ENCODE results near the gene GOLIM4.
"Not testable (repeated sequence)": the region's sequence is repeated elsewhere in the genome, so short reads cannot be mapped to it uniquely, and the experiment has no call there.

Gene GOLIM4, protein sequence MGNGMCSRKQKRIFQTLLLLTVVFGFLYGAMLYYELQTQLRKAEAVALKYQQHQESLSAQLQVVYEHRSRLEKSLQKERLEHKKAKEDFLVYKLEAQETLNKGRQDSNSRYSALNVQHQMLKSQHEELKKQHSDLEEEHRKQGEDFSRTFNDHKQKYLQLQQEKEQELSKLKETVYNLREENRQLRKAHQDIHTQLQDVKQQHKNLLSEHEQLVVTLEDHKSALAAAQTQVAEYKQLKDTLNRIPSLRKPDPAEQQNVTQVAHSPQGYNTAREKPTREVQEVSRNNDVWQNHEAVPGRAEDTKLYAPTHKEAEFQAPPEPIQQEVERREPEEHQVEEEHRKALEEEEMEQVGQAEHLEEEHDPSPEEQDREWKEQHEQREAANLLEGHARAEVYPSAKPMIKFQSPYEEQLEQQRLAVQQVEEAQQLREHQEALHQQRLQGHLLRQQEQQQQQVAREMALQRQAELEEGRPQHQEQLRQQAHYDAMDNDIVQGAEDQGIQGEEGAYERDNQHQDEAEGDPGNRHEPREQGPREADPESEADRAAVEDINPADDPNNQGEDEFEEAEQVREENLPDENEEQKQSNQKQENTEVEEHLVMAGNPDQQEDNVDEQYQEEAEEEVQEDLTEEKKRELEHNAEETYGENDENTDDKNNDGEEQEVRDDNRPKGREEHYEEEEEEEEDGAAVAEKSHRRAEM

DNA sequence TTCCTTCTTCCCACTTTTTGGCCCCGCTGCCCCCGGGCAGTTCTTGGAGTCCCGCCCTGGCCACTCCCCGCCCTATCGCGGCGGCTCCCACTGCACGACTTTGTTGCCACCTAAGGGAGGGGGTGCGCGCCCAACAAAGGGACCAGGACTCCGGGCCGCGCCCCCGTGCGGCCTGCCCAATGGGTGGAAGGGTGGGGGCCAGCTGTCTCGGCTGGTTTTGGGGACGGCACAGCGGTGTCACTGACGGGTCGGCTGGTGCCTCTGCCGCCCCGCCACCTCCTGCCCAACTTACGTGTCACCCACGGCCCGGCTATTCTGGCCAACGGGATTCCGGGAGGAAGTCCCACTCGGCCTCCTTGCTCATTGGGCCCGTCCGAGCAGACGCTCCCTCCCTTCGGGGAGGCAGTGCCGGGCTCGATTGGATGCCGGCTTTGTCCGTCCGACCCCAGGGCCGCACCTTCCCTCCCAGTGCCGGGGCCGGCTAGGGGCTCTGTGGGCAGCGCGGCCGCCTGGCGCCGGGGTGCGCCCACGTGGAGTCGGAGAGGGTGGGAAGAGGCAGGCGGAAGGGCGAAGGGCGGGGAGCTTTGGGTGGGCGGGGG, at the start of gene GOLIM4:
Gene GOLIM4, minus strand, starts transcription at position 314 of the 599 bp plus-strand sequence. CDS start 639 bp downstream, outside the sequence.
- peak in 1 of 2 donors; percentile 50 for DNase-seq (ENCODE audit: low read depth in 2 of 2)

DNA sequence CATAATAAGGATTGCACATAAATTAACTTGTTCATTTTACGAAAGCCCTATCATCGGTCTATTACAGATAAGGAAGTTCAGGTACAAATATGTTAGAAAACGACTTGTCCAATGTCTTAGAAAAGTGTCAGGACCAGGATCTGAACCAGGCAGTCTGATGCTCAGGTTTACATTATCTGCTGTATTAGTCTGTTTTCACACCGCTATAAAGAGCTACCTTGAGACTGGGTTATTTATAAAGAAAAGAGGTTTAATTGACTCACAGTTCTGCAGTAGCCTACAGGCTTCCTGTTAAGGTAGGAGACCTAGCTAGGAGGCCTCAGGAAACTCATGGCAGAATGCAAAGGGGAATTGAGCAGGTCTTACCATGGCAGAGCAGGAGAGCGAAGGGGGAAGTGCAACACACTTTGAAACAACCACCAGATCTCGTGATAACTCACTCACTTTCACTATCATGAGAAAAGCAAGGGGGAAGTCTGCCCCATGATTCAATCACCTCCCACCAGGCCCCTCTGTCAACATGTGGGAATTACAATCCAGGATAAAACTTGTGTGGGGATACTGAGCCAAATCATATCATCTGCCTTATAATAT, 45.8 kb upstream of the GOLIM4 start:
- no peak for DNase-seq (ENCODE audit: low read depth in 2 of 2)

DNA sequence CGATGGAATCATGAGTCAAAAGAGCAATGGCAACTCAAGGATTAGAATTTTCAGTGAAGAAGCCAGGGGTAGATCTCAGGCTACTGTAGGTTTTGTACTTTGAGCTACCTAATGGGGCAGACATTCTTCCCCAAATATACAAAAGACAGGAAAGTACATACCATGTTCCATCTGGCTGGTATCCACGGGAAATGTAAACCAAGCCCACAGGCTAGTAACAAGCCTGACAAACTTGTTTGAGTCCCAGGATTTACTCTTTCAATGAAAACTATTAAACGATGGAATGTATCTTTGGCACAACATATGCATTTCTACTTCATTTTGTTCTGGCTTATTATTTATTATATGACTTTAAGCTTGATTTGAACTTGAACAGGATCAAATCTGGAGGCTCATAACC, 44.2 kb upstream of the GOLIM4 start:
- DNase-seq (ENCODE audit: low read depth in 2 of 2), result no peak

DNA sequence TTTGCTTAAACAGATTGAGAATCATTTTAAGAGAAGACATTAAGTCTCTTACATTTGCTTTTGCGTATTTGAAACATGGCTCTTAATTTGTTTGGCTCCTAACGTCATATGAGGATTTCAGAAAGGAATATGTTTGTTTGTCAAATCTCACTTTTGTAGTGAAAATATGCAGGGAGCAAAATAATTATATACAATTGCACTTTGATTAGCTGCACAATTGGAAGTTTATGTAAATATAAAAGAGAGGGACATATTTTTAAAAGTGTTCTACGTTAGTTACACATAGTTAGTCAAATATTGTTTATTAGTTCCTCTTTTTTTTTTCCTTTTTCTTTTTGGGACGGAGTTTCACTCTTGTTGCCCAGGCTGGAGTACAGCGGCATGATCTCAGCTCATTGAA, 42.7 kb upstream of the GOLIM4 start:
- no peak for DNase-seq (ENCODE audit: low read depth in 2 of 2)

DNA sequence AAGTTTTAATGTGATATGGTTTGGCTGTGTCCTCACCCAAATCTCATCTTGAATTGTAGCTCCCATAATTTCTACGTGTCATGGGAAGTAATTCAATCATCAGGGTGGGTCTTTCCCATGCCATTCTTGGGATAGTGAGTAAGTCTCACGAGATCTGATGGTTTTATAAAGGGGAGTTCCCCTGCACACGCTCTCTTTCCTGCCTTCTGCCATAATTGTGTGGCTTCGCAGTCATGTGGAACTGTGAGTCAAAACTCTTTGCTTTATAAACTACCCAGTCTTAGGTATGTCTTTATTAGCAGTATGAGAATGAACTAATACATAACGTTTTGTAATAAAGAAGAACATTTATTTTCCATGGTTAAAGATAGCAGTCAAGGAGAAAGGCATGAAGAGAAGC, 39.2 kb upstream of the GOLIM4 start:
- no peak for DNase-seq (ENCODE audit: low read depth in 2 of 2)

DNA sequence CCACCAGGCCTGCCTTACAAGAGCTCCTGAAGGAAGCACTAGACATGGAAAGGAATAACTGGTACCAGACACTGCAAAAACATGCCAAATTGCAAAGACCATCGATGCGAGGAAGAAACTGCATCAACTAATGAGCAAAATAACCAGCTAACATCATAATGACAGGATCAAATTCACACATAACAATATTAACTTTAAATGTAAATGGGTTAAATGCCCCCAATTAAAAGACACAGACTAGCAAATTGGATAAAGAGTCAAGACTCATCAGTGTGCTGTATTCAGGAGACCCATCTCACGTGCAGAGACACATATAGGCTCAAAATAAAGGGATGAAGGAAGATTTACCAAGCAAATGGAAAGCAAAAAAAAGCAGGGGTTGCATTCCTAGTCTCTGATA, 34.5 kb upstream of the GOLIM4 start:
- not testable (repeated sequence) for DNase-seq (ENCODE audit: low read depth in 2 of 2)

DNA sequence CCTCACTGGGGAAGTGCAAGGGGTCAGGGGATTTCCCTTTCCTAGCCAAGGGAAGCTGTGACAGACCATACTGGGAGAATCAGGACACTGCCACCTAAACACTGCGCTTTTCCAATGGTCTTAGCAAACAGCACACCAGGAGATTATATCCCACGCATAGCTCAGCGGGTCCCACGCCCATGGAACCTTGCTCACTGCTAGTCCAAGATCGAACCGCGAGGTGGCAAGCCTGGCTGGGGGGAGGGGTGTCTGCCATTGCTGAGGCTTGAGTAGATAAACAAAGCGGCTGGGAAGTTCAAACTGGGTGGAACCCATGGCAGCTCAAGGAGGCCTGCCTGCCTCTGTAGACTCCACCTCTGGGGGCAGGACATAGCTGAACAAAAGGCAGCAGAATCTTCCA, 32.7 kb upstream of the GOLIM4 start:
- not testable (repeated sequence) for DNase-seq (ENCODE audit: low read depth in 2 of 2)

DNA sequence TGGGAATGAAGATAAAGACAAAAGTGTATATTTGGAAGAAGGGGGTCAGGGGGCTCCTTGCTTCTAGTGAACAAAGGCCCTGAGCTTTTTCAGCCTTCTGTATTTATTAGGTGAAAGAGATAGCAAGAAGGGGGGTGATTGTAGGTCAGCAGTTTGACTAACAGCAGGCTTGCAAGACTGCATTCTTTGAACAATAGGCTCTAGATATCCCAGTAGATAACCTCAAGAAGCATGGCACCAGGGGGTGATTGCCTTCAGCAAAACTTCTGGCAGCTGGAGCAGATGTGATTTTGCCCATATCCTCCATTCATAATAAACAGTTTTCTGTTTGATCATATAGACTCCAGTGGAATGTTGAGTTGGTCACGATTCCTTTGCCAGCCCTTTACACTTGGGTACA, 31.7 kb upstream of the GOLIM4 start:
- no peak for DNase-seq (ENCODE audit: low read depth in 2 of 2)

DNA sequence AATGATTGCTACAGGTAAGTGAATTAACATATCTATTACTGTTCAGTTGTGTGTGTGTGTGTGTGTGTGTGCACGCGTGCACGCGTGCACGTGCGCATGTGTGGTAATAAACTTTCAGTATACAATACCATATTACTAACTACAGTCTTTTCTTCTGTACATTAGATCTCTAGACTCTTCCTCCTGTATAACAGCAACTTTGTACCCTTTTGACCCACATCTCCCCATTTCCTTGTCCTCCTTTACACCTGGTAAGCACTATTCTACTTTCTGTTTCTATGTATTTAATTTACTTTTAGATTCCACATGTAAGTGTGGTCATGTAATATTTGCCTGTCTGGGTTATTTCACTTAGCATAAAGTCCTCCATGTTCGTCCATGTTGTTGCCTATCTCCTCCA, 29.1 kb upstream of the GOLIM4 start:
- DNase-seq (ENCODE audit: low read depth in 2 of 2), result no peak

DNA sequence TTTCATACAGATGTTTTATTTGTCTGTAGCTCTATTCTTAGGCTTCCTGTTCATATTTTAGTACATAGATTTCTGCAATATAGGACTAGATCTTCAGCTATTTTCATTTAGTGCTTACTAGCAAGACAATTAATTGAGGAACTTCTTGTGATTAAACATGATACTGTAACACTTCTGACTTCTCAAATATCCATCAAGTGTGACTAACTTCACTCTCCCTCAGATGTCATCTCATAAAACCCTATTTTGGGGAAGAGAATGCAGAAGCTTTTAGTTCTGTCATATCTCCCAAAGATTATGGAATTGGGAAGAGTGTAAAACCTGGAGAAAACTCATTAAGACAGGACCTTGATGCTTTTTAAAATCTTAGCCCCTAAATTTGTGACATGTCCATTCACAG, 28.6 kb upstream of the GOLIM4 start:
- no peak for DNase-seq (ENCODE audit: low read depth in 2 of 2)

DNA sequence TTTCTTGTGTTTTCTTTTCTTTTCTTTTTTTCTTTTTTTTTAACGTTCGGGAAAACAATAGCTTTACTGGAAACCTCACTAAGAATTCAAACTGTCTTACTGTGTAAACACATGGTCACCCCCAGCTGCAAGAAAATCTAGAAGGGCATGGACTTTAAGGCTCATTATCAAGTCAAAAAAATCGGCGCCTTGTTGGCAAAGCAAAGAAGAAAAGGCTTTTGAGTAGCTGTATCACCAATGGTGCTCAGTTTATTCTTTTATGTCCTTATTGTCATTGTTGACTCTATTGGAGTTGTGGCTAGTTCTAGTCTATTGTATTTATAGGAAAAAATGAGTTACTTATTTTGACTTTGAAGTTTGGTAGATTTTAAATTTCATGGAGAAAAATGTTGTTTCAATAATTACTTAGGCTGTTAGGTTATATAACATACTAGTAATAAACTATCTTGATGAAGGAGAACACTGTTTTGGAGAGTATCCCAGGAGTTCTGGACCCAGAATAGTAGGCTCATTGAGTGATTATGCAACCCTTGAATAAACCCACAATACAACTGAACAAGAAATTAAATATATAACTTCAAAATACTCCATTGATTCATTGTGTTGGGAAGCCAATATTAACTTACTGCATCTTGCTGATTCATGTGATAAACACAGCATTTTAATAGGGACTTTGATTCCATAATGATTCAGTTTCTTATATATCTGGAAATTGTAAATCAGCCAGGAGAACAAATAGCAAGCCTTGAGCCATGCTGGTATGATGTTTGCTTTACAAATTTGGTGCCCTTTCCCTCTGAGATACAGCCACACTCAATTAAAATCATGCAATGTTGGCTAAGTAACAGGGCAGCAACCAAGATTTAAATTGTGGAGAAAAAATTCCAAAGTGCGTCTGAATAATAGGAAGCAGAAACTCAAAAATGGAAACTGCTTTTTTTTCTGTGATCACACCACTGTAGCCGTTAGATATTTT, 27.8 kb upstream of the GOLIM4 start:
- no peak for DNase-seq (ENCODE audit: low read depth in 2 of 2)

DNA sequence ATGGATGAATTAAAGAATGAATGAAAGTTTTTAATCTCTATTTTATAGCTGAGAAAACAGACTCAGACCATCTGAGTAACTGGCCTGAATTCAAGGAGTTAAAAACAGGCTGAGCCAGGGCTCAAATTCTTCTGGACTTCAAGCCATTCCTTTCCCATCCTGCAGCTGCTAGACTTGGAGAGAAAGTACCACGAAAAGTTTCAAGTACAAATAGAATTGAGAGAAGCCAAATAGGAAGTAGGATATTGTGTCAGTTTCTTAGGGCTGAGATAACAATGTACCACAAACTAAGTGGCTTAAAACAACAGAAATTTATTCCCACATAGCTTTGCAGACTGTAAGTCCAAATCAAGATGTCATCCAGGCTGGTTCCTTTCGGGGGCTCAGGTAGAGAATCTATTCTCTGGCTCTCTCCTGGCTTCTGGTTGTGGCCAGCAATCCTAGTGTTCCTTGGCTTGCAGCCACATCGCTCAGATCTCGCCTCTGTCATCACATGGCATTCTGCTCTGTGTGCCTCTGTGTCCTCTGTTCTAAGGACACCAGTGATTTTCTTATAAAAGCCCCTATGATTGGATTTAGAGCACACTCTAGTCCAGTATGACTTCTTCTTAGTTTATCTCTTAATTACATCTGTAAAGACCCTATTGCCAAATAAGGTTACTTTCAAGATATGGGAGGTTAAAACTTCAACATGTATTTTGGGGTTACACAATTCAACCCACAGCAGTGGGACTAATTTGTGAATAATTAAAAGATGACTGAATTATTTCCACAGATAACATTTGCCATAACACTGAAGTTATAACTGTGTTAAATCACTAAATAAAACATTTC, 25.7 kb upstream of the GOLIM4 start:
- DNase-seq (ENCODE audit: low read depth in 2 of 2), result no peak

DNA sequence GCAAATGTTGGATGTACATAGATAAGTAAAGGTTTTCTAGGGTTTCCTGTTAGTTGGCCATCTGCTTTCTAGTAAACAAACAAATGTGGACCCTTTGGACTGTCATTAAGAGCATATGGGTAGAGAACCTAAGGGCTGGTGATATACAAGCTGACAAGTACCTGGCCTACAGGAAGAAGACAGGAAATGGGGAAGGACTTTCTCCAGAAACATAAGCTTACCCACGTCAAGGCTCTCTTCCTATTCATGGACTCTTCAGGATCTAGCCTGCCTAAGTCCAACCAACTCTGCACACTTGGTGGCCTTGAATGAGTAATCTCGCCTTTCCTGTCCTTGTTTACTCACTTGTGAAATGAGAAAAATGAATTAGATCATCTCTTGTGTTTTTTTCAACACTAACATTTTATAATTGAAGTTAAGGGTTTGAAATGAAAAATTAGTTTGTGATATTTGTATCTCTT, 22.2 kb upstream of the GOLIM4 start:
- DNase-seq (ENCODE audit: low read depth in 2 of 2), result no peak

DNA sequence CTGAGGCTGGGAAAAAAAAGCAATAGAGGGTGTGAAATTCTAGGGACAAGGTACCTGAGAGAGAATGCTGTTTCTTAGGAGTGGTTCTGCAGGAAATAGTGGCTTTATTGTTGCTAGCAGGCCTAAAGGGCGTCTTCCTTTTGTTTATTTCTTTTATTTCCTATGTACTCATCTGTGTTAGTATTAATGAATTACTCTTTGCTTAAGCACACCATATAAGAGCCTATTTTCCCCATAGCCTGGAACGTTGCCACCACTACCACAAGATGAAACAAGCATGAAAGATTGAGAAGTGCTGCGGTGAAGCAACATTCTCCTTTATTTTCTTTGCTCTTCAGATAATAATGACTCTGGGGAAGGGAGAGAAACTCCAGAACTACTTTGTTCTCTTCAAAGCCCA, 21.3 kb upstream of the GOLIM4 start:
- no peak for DNase-seq (ENCODE audit: low read depth in 2 of 2)

DNA sequence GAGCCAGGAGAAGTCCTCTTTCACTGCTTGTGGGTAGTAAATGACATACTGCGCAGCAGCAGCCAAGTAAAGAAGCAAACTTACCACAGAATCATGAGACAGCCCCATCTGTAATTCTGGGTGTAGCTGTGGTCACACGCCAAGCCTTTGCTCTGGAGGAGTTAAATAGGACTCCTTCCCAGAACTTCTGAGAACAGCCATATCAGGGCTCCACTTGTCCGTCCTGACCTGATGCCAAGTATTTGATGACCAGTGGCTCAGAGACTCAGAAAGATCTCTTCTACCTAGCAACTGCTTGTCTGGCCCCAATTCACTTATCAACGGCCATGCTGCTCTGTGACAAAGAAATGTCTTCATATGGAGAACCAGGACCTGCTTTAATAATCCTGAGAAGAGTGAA, 20.6 kb upstream of the GOLIM4 start:
- DNase-seq (ENCODE audit: low read depth in 2 of 2), result no peak

DNA sequence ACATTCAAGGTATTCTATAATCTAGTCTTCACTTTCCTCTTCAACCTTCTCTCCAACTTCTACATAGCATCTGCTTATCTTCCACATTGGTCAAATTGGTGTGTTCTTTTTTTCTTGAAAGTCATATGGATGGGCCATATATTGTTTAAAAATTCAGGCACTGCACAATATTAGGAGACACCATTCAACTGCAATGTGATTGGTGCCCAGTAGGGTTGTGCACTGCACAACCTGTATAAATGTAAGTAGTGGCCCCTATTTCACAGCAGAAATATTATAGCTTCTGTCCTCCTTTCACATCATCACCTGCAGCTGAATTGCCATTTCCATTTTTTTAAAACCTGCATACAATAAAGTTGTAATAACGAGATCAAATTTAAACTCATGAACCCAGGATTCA, 18.1 kb upstream of the GOLIM4 start:
- no peak for DNase-seq (ENCODE audit: low read depth in 2 of 2)

DNA sequence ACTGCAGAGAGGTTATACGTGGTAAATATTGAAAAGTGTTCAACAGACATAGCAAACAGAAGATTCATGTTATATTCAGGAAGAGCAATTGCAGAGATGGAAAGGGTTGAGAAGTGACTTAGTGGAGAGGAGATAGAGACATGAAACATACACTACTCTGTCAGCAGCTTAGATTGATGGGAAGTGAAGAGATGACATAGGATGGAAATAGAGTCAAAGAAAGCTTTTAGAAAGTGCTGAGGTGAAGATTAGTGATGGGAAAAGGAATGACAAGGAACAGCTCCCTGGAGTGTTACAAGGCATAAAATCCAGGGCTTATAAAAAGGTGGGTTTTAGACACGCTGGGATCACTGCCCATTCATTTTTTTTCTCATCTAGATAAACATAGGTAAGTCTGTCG, 17.2 kb upstream of the GOLIM4 start:
- no peak for DNase-seq (ENCODE audit: low read depth in 2 of 2)

DNA sequence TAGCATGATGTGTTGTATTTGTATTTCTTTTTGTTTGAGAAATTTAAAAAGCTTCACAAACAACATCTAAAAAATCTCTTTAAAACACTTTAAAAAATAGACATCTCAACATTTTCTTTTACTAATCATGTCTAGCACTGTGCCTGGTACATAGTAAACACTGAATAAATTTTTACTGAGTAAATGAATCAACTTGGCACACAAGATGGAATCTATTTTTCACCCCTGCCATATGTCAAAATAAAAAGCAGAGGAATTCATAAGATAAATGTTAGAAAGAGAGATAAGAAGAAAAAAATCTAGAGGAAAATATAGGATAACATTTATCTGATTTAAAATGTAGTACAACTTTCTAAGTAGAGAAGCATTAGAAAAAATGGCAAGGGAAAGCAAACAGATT, 8.6 kb upstream of the GOLIM4 start:
- no peak for DNase-seq (ENCODE audit: low read depth in 2 of 2)

DNA sequence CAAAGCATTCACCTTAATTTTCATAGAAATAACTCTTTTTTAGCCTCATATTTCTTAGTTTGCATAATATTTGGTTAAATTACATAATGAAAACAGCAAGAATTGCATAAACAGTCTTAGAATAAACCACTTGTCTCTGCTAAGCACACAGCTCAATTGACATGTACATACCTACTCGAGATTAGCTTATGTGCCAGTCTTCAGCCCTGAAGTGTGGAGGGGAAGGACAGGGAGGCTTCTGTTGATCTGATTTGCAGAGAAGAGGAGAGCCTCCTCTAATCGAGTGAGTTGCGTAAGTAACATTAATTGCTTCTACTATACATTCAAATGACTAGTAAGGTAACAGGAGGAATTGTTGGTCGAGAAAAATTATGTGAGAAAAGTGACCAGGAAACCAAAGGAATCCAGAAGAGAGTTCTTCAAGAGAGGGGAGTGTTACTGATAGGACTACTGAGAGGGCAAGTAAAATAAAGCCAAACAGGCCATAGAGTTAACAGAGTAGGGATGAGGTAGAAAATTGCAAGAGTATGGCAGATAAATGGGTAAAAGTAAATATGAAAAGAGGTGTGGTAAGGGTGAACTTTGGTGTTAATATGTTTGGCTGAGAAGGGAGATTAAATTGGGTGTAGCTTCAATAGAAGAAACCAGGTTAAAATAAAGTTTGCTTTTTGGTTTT, 7.1 kb upstream of the GOLIM4 start:
- no peak for DNase-seq (ENCODE audit: low read depth in 2 of 2)

Data from stimulated activated CD8-positive, alpha-beta memory T cell treated with anti-CD3 and anti-CD28 coated beads, Interleukin-15, amount 100 ng/mL, for 4 hours (primary cell).